Measurements from ENCODE around the gene TSEN34.

- no peak for TF ChIP-seq EZH2 (IDR thresholded peaks at IDR 0.05; ENCODE audit: borderline replicate concordance, low read depth, low read length, severe bottlenecking)
- no peak for TF ChIP-seq CTCF (IDR thresholded peaks at IDR 0.05; ENCODE audit: borderline replicate concordance, extremely low read depth, low read length, poor library complexity, severe bottlenecking)
Measured at GRCh38 chr19:54191811-54192453, 824 bp downstream of the TSEN34 start.

Data from DND-41 (cell line).